K562 (cell line): ENCODE results near the gene KCNK4. TPM values are rescaled to one million over a fixed set of nuclear protein-coding genes. Genes with fewer than 3 reads are reported as not detected.

Experiments used
- GTF2A2 ChIP-seq: IDR thresholded peaks from 2 replicates; pipeline ENCODE4 v1.6.1; 2016; ENCODE audit warnings: mild to moderate bottlenecking, missing genetic modification characterization, missing compliant biosample characterization
- HDAC1 ChIP-seq, 2 experiments: fragments of 450-650 bp; IDR thresholded peaks; 2 replicates each; pipeline ENCODE4 v1.6.1; 2016 to 2017; ENCODE audit warnings: inconsistent platforms in 1 of 2, mild to moderate bottlenecking in 1 of 2, moderate library complexity in 1 of 2
- HDAC2 ChIP-seq: fragments of 450-650 bp; IDR thresholded peaks from 2 replicates; pipeline ENCODE4 v1.6.1; 2016; ENCODE audit warnings: mild to moderate bottlenecking
- polyA plus RNA-seq, 8 experiments: library from polyadenylated mRNA; depleted of rRNA in 4 of 8; stranded (reverse) in 5 of 8; unstranded in 3 of 8; fragments of >200 nt; fragmentation: Nextera tagmentation in 2 of 8; fragmentation: Illumina TruSeq in 1 of 8; extraction: Ambion mirVana in 2 of 8; extraction: Trizol in 1 of 8; gene quantifications; 2 replicates each; pipeline versions ENCODE4 v1.2.1 to v1.2.3, GENCODE V29; 2011 to 2014; ENCODE audit warnings: inconsistent platforms in 1 of 8, missing spikeins in 1 of 8
- total RNA-seq, 7 experiments: library from RNA; depleted of rRNA in 6 of 7; stranded (reverse); fragments of >200 nt in 6 of 7; fragmentation: Illumina TruSeq in 2 of 7; extraction: Trizol in 2 of 7; gene quantifications; 2 replicates each; pipeline versions ENCODE4 v1.2.1 to v1.2.3, GENCODE V29; 2011 to 2021; ENCODE audit warnings: low replicate concordance in 1 of 7
- TF ChIP-seq, protein P1 (sequence below), 2 experiments: IDR thresholded peaks; 2 replicates each; pipeline ENCODE4 v1.6.1; 2011; ENCODE audit warnings: borderline replicate concordance in 1 of 2, control low read depth in 1 of 2, low read depth in 1 of 2, low read length in 1 of 2, mild to moderate bottlenecking in 1 of 2, mixed read lengths in 1 of 2, moderate library complexity in 1 of 2; ENCODE audit not compliant: insufficient read depth in 1 of 2, insufficient read length in 1 of 2, poor library complexity in 1 of 2, severe bottlenecking in 1 of 2; ENCODE audit errors: extremely low read depth in 1 of 2
- TF ChIP-seq, protein P2 (sequence below): fragments of 450-650 bp; IDR thresholded peaks from 2 replicates; pipeline ENCODE4 v1.6.1; 2017; ENCODE audit warnings: antibody characterized with exemption, mild to moderate bottlenecking
- TF ChIP-seq, protein P3 (sequence below): fragments of 450-650 bp; IDR thresholded peaks from 2 replicates; pipeline ENCODE4 v1.6.1; 2016; ENCODE audit warnings: mild to moderate bottlenecking
- TF ChIP-seq, protein P4 (sequence below), 2 experiments: fragments of 450-650 bp in 1 of 2; sonication (generic) in 1 of 2; formaldehyde crosslinking in 1 of 2; IDR thresholded peaks; 2 replicates each; pipeline versions ENCODE4 v1.7.1 to v1.9.0; 2016 to 2022; ENCODE audit warnings: inconsistent platforms in 1 of 2, mild to moderate bottlenecking in 1 of 2, missing genetic modification reagents in 1 of 2

The KCNK4 gene
- total and polyA plus RNA-seq, 9 of the 15 experiments (the other 6 are each of a cell fraction or from before 2014, with no cell fraction given): not detected

DNA sequence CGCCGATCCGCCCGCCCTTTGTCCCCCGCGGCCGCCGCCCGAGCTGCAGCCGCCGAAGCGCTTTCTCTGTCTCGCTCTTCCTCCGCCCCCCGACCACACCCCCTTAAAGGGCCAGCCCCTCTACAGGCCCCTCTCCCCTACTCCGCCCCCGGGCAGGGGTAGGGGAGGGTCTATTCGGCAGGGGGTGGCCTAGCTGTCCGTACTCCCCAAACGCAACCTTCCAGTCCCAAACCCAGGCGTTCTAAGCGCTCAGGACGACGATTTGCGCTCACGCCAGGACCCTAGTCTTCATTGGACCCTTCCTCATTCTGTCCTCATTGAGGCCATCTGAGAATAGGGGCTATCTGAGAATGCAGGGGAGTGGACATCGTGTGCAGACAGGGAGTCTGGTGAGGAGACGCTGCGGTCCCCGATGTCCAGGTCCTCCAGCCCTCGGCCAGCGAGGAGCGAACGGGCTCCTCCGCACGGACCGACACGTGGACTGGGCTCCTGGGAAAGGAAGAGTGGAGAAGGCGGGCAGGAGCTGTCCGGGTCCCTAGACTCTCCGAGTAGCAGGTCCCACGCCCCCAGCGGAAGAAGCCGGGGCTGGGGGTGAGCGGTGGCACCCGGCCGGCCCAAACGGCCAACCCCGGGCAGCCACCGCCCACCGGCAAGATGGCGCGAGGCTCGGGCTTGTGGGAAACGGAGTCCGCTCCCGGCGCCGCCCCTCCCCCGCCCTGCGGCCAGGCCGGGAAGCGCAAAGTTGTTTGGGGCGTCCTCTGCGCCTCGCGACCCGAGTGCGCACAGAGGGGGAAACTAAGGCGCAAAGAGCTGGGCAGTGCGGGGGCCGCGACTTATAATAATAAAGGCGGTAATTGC lies 44.0 kb upstream of the KCNK4 start, which contains the start of gene PPP1R14B (continued):
- TF ChIP-seq, protein P1, sequence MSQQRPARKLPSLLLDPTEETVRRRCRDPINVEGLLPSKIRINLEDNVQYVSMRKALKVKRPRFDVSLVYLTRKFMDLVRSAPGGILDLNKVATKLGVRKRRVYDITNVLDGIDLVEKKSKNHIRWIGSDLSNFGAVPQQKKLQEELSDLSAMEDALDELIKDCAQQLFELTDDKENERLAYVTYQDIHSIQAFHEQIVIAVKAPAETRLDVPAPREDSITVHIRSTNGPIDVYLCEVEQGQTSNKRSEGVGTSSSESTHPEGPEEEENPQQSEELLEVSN (IDR thresholded peaks at IDR 0.05; ENCODE audit: borderline replicate concordance in 1 of 2, extremely low read depth in 1 of 2, insufficient read depth in 1 of 2, insufficient read length in 1 of 2, low read depth in 1 of 2, low read length in 1 of 2, poor library complexity in 1 of 2, severe bottlenecking in 1 of 2): peak; percentile 86 to 95
- TF ChIP-seq, protein P2, sequence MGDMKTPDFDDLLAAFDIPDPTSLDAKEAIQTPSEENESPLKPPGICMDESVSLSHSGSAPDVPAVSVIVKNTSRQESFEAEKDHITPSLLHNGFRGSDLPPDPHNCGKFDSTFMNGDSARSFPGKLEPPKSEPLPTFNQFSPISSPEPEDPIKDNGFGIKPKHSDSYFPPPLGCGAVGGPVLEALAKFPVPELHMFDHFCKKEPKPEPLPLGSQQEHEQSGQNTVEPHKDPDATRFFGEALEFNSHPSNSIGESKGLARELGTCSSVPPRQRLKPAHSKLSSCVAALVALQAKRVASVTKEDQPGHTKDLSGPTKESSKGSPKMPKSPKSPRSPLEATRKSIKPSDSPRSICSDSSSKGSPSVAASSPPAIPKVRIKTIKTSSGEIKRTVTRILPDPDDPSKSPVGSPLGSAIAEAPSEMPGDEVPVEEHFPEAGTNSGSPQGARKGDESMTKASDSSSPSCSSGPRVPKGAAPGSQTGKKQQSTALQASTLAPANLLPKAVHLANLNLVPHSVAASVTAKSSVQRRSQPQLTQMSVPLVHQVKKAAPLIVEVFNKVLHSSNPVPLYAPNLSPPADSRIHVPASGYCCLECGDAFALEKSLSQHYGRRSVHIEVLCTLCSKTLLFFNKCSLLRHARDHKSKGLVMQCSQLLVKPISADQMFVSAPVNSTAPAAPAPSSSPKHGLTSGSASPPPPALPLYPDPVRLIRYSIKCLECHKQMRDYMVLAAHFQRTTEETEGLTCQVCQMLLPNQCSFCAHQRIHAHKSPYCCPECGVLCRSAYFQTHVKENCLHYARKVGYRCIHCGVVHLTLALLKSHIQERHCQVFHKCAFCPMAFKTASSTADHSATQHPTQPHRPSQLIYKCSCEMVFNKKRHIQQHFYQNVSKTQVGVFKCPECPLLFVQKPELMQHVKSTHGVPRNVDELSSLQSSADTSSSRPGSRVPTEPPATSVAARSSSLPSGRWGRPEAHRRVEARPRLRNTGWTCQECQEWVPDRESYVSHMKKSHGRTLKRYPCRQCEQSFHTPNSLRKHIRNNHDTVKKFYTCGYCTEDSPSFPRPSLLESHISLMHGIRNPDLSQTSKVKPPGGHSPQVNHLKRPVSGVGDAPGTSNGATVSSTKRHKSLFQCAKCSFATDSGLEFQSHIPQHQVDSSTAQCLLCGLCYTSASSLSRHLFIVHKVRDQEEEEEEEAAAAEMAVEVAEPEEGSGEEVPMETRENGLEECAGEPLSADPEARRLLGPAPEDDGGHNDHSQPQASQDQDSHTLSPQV: 0 out of 2 replicates have a peak, but pooled peaks have one; percentile 74
- TF ChIP-seq GTF2A2 (tag) (no peak), HDAC1 (IDR thresholded peaks at IDR 0.05) (peak in 1 of 2 experiments; percentile 96; a peak in 2 of 4 replicates), HDAC2 (peak; percentile 67; the same call in 1 of the 2 replicates)
- TF ChIP-seq, protein P3, sequence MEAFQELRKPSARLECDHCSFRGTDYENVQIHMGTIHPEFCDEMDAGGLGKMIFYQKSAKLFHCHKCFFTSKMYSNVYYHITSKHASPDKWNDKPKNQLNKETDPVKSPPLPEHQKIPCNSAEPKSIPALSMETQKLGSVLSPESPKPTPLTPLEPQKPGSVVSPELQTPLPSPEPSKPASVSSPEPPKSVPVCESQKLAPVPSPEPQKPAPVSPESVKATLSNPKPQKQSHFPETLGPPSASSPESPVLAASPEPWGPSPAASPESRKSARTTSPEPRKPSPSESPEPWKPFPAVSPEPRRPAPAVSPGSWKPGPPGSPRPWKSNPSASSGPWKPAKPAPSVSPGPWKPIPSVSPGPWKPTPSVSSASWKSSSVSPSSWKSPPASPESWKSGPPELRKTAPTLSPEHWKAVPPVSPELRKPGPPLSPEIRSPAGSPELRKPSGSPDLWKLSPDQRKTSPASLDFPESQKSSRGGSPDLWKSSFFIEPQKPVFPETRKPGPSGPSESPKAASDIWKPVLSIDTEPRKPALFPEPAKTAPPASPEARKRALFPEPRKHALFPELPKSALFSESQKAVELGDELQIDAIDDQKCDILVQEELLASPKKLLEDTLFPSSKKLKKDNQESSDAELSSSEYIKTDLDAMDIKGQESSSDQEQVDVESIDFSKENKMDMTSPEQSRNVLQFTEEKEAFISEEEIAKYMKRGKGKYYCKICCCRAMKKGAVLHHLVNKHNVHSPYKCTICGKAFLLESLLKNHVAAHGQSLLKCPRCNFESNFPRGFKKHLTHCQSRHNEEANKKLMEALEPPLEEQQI: no peak
- TF ChIP-seq, protein P4, sequence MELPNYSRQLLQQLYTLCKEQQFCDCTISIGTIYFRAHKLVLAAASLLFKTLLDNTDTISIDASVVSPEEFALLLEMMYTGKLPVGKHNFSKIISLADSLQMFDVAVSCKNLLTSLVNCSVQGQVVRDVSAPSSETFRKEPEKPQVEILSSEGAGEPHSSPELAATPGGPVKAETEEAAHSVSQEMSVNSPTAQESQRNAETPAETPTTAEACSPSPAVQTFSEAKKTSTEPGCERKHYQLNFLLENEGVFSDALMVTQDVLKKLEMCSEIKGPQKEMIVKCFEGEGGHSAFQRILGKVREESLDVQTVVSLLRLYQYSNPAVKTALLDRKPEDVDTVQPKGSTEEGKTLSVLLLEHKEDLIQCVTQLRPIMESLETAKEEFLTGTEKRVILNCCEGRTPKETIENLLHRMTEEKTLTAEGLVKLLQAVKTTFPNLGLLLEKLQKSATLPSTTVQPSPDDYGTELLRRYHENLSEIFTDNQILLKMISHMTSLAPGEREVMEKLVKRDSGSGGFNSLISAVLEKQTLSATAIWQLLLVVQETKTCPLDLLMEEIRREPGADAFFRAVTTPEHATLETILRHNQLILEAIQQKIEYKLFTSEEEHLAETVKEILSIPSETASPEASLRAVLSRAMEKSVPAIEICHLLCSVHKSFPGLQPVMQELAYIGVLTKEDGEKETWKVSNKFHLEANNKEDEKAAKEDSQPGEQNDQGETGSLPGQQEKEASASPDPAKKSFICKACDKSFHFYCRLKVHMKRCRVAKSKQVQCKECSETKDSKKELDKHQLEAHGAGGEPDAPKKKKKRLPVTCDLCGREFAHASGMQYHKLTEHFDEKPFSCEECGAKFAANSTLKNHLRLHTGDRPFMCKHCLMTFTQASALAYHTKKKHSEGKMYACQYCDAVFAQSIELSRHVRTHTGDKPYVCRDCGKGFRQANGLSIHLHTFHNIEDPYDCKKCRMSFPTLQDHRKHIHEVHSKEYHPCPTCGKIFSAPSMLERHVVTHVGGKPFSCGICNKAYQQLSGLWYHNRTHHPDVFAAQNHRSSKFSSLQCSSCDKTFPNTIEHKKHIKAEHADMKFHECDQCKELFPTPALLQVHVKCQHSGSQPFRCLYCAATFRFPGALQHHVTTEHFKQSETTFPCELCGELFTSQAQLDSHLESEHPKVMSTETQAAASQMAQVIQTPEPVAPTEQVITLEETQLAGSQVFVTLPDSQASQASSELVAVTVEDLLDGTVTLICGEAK (IDR thresholded peaks at IDR 0.05): peak; percentile 78
- TF ChIP-seq, protein P4 (CRISPR knock-in tag; IDR thresholded peaks at IDR 0.05): no peak
